Immature natural killer cell (primary cell): ENCODE measurements around the gene CUL9. TPM values are rescaled to one million over a fixed set of nuclear protein-coding genes. Genes with fewer than 3 reads are reported as not detected.

Source experiments
- DNase-seq, 3 donors: peaks; one replicate each; pipeline ENCODE4 v3.0.0; 2022; ENCODE audit warnings: mixed read lengths in 1 of 3
- H3K27ac Mint-ChIP-seq, 6 donors: one replicate each; pipeline ENCODE4 v1.8.0; 2020; ENCODE audit warnings: mixed read lengths in 6 of 6, mild to moderate bottlenecking in 5 of 6, inconsistent platforms in 4 of 6, moderate library complexity in 3 of 6
- H3K27me3 Mint-ChIP-seq, 3 donors: one replicate each; pipeline ENCODE4 v1.8.0; 2020 to 2021; ENCODE audit warnings: low read depth in 3 of 3, mild to moderate bottlenecking in 3 of 3, mixed read lengths in 3 of 3, moderate library complexity in 3 of 3, inconsistent platforms in 1 of 3
- H3K36me3 Mint-ChIP-seq, 3 donors: one replicate each; pipeline ENCODE4 v1.8.0; 2020; ENCODE audit warnings: mixed read lengths in 3 of 3, inconsistent platforms in 2 of 3, mild to moderate bottlenecking in 2 of 3
- H3K4me1 Mint-ChIP-seq, 2 donors: one replicate each; pipeline ENCODE4 v1.8.0; 2020; ENCODE audit warnings: inconsistent platforms in 2 of 2, mild to moderate bottlenecking in 2 of 2, mixed read lengths in 2 of 2, moderate library complexity in 1 of 2
- H3K4me3 Mint-ChIP-seq, 5 donors: one replicate each; pipeline ENCODE4 v1.8.0; 2020; ENCODE audit warnings: mild to moderate bottlenecking in 5 of 5, mixed read lengths in 5 of 5, inconsistent platforms in 3 of 5, moderate library complexity in 3 of 5
- H3K9me3 Mint-ChIP-seq, 6 donors: one replicate each; pipeline ENCODE4 v1.8.0; 2020; ENCODE audit warnings: mild to moderate bottlenecking in 6 of 6, mixed read lengths in 6 of 6, inconsistent platforms in 4 of 6, moderate library complexity in 3 of 6
- polyA plus RNA-seq, 3 donors: library from polyadenylated mRNA; unstranded; fragments of 300-500 nt; fragmentation: Illumina TruSeq; gene quantifications; one replicate each; pipeline ENCODE4 v1.2.3, GENCODE V29; 2021

Gene CUL9
- polyA plus RNA-seq, 3 donors from 2014 or later, result 2.2 to 8.5 (median 4.4) TPM

- Mint-ChIP-seq H3K4me1 (no peaks in the 10 kb centered on the region), H3K9me3 (no peaks in the 10 kb centered on the region), H3K36me3 (peaks cover 0 to 3% (median 0%) of the 10 kb centered on the region in 3 donors), H3K4me3 (no peak overlapping the region), H3K27ac (no peak overlapping the region), H3K27me3 (peaks cover 5 to 19% (median 14%) of the 10 kb centered on the region in 3 donors)
- DNase-seq, result no peak
These were observed 71.4 kb downstream of the CUL9 start for GRCh38 chr6:43253401-43253800.

- Mint-ChIP-seq H3K9me3 (no peaks in the 10 kb centered on the region), H3K27me3 (peaks cover 5 to 19% (median 14%) of the 10 kb centered on the region in 3 donors), H3K4me3 (no peak overlapping the region), H3K4me1 (no peaks in the 10 kb centered on the region), H3K36me3 (peaks cover 0 to 3% (median 0%) of the 10 kb centered on the region in 3 donors), H3K27ac (no peak overlapping the region)
- DNase-seq, result no peak
These were observed 72.3 kb downstream of the CUL9 start for GRCh38 chr6:43254138-43254817.

GRCh38 chr6:43254846-43255245, 72.8 kb downstream of the CUL9 start:
- Mint-ChIP-seq H3K4me1 (no peaks in the 10 kb centered on the region), H3K27ac (no peak overlapping the region), H3K9me3 (no peaks in the 10 kb centered on the region), H3K36me3 (peaks cover 0 to 3% (median 0%) of the 10 kb centered on the region in 3 donors), H3K4me3 (no peak overlapping the region), H3K27me3 (peaks cover 5 to 19% (median 14%) of the 10 kb centered on the region in 3 donors)
- no peak for DNase-seq

GRCh38 chr6:43255408-43256054, 73.5 kb downstream of the CUL9 start:
- Mint-ChIP-seq H3K9me3 (no peaks in the 10 kb centered on the region), H3K36me3 (peaks cover 0 to 3% (median 0%) of the 10 kb centered on the region in 3 donors), H3K27me3 (peaks cover 5 to 19% (median 14%) of the 10 kb centered on the region in 3 donors), H3K4me3 (no peak overlapping the region), H3K27ac (no peak overlapping the region), H3K4me1 (no peaks in the 10 kb centered on the region)
- DNase-seq, result no peak

GRCh38 chr6:43256670-43257366, 74.8 kb downstream of the CUL9 start:
- Mint-ChIP-seq H3K4me3 (no peak overlapping the region), H3K4me1 (no peaks in the 10 kb centered on the region), H3K27me3 (peaks cover 5 to 14% (median 9%) of the 10 kb centered on the region in 3 donors), H3K27ac (peak overlapping the region in 1 of 6 donors; percentile 32), H3K36me3 (peaks cover 0 to 5% (median 0%) of the 10 kb centered on the region in 3 donors), H3K9me3 (no peaks in the 10 kb centered on the region)
- no peak for DNase-seq

- no peaks in the 10 kb centered on the region for H3K4me1 Mint-ChIP-seq
- H3K27ac Mint-ChIP-seq, result no peak overlapping the region
- no peak overlapping the region for H3K4me3 Mint-ChIP-seq
- no peak for DNase-seq
- H3K36me3 Mint-ChIP-seq, result peaks cover 0 to 6% (median 0%) of the 10 kb centered on the region in 3 donors
- H3K27me3 Mint-ChIP-seq, result peaks cover 4 to 14% (median 5%) of the 10 kb centered on the region in 3 donors
- no peaks in the 10 kb centered on the region for H3K9me3 Mint-ChIP-seq
These were observed 75.6 kb downstream of the CUL9 start for GRCh38 chr6:43257367-43258145.

GRCh38 chr6:43258180-43258579, 76.2 kb downstream of the CUL9 start:
- Mint-ChIP-seq H3K27ac (no peak overlapping the region), H3K36me3 (peaks cover 0 to 6% (median 0%) of the 10 kb centered on the region in 3 donors), H3K9me3 (no peaks in the 10 kb centered on the region), H3K4me3 (no peak overlapping the region), H3K4me1 (no peaks in the 10 kb centered on the region), H3K27me3 (peaks cover 4 to 12% (median 5%) of the 10 kb centered on the region in 3 donors)
- no peak for DNase-seq

GRCh38 chr6:43258807-43259686, 77.1 kb downstream of the CUL9 start:
- Mint-ChIP-seq H3K4me3 (no peak overlapping the region), H3K9me3 (no peaks in the 10 kb centered on the region), H3K4me1 (peaks cover 0 to 4% of the 10 kb centered on the region in 2 donors), H3K27ac (no peak overlapping the region), H3K27me3 (peaks cover 7 to 9% (median 7%) of the 10 kb centered on the region in 3 donors), H3K36me3 (peaks cover 0 to 6% (median 0%) of the 10 kb centered on the region in 3 donors)
- no peak for DNase-seq

- Mint-ChIP-seq H3K4me1 (peaks cover 0 to 4% of the 10 kb centered on the region in 2 donors), H3K9me3 (no peaks in the 10 kb centered on the region), H3K36me3 (peaks cover 0 to 5% (median 0%) of the 10 kb centered on the region in 3 donors), H3K27ac (peak overlapping the region in 1 of 6 donors; percentile 27), H3K27me3 (peaks cover 6 to 7% (median 7%) of the 10 kb centered on the region in 3 donors), H3K4me3 (no peak overlapping the region)
- no peak for DNase-seq
These were observed 78.8 kb downstream of the CUL9 start for GRCh38 chr6:43260791-43261190.

GRCh38 chr6:43261198-43261597, 79.2 kb downstream of the CUL9 start:
- Mint-ChIP-seq H3K4me3 (no peak overlapping the region), H3K36me3 (peaks cover 0 to 4% (median 0%) of the 10 kb centered on the region in 3 donors), H3K27ac (no peak overlapping the region), H3K9me3 (no peaks in the 10 kb centered on the region), H3K27me3 (peaks cover 5 to 7% (median 6%) of the 10 kb centered on the region in 3 donors), H3K4me1 (peaks cover 0 to 4% of the 10 kb centered on the region in 2 donors)
- no peak for DNase-seq

- Mint-ChIP-seq H3K4me1 (peaks cover 0 to 4% of the 10 kb centered on the region in 2 donors), H3K36me3 (peaks cover 0 to 4% (median 0%) of the 10 kb centered on the region in 3 donors), H3K4me3 (no peak overlapping the region), H3K9me3 (no peaks in the 10 kb centered on the region), H3K27ac (peak overlapping the region in 1 of 6 donors; percentile 59), H3K27me3 (peaks cover 5 to 7% (median 5%) of the 10 kb centered on the region in 3 donors)
- no peak for DNase-seq
These were observed 80.2 kb downstream of the CUL9 start for GRCh38 chr6:43262000-43262779.

GRCh38 chr6:43262780-43263313, 80.9 kb downstream of the CUL9 start:
- H3K4me3 Mint-ChIP-seq, result no peak overlapping the region
- peaks cover 1 to 7% (median 7%) of the 10 kb centered on the region in 3 donors for H3K27me3 Mint-ChIP-seq
- no peak for DNase-seq
- H3K4me1 Mint-ChIP-seq, result peaks cover 0 to 4% of the 10 kb centered on the region in 2 donors
- H3K36me3 Mint-ChIP-seq, result peaks cover 0 to 9% (median 0%) of the 10 kb centered on the region in 3 donors
- no peak overlapping the region for H3K27ac Mint-ChIP-seq
- no peaks in the 10 kb centered on the region for H3K9me3 Mint-ChIP-seq
